ENCODE data around the gene OGFOD2.
"Not testable (repeated sequence)": the region's sequence is repeated elsewhere in the genome, so short reads cannot be mapped to it uniquely, and the experiment has no call there.

GRCh38 chr12:122941351-122941750 is 33.7 kb upstream of the OGFOD2 start:
- not testable (repeated sequence) for TF ChIP-seq POLR2A (IDR thresholded peaks at IDR 0.05; ENCODE audit: low read length); GATA1 (IDR thresholded peaks at IDR 0.05; ENCODE audit: low read depth, low read length)

Measured in erythroblast (primary cell).